HFFc6 (cell line): ENCODE measurements around the gene NBAS. TPM values are rescaled to one million over a fixed set of nuclear protein-coding genes. Genes with fewer than 3 reads are reported as not detected.
"Not testable (repeated sequence)": the region's sequence is repeated elsewhere in the genome, so short reads cannot be mapped to it uniquely, and the experiment has no call there.

Experiments
- DNase-seq: peaks from one replicate; pipeline ENCODE4 v3.0.0-alpha.2; 2018
- H3K27ac Mint-ChIP-seq: 2 replicates; pipeline ENCODE4 v1.8.0; 2020; ENCODE audit warnings: mild to moderate bottlenecking, mixed read lengths
- H3K27me3 Mint-ChIP-seq: 2 replicates; pipeline ENCODE4 v1.8.0; 2021; ENCODE audit warnings: mild to moderate bottlenecking, moderate library complexity, mixed read lengths; ENCODE audit not compliant: insufficient read depth
- H3K36me3 Mint-ChIP-seq: 2 replicates; pipeline ENCODE4 v1.8.0; 2021; ENCODE audit warnings: low read depth, mixed read lengths
- H3K4me1 Mint-ChIP-seq: 2 replicates; pipeline ENCODE4 v1.8.0; 2020; ENCODE audit warnings: low read depth, mixed read lengths
- H3K4me3 Mint-ChIP-seq: 2 replicates; pipeline ENCODE4 v1.8.0; 2020; ENCODE audit warnings: mild to moderate bottlenecking, moderate library complexity, mixed read lengths
- H3K9me3 Mint-ChIP-seq: 2 replicates; pipeline ENCODE4 v1.8.0; 2020; ENCODE audit warnings: mild to moderate bottlenecking, mixed read lengths
- CTCF ChIP-seq: fragments of 200-600 bp; sonication (generic); IDR thresholded peaks from 2 replicates; pipeline ENCODE4 v1.5.0; 2021; ENCODE audit warnings: antibody characterized with exemption, mild to moderate bottlenecking
- total RNA-seq, 6 experiments: library from RNA; stranded (reverse); fragmentation: NEBNext Ultra II Directional; extraction: Animal tissue kit (Norgen Biotek cat#: 25700); gene quantifications; 2 replicates in 1 of 6; 3 replicates in 5 of 6; pipeline ENCODE4 v1.2.3, GENCODE V29; 2021

Gene NBAS
- total RNA-seq, 6 experiments from 2014 or later = 43.5 to 54.0 (median 52.2) TPM

- no peak for DNase-seq
- Mint-ChIP-seq H3K9me3 (peaks cover 6% of the 10 kb centered on the region; the same call in 1 of the 2 replicates), H3K36me3 (peaks cover 18% of the 10 kb centered on the region), H3K27ac (no peak overlapping the region), H3K4me3 (no peak overlapping the region), H3K4me1 (no peaks in the 10 kb centered on the region), H3K27me3 (no peaks in the 10 kb centered on the region; the same call in 1 of the 2 replicates)
- no peak for TF ChIP-seq CTCF
These were observed 111.4 kb downstream of the NBAS start for GRCh38 chr2:15449556-15450236.

DNA sequence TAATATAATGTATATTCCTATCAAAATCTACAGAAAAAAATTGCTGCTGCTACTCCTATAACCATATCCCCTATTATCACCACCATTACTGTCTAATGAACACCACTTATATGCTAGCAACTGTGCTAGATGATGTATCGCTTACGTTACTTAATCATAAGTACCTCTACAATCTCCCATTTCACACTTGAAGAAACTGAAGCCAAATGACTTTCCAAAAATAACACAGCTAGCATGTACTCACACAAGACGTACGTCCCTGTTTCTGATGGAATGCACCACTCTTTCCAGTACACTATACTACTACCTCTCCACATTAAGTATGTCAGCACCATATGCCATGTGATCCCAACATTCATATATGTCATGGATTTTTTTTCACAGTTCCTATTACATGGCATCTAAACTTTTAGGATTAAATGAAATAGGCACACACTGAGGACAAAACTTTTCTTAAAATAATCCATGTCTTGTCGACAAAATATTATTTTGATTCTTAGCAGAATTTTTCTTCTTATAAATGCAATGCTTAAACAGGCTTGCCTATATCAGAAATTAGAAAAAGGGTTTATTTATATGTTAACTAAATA lies 112.8 kb downstream of the NBAS start:
- Mint-ChIP-seq H3K9me3 (peaks cover 6% of the 10 kb centered on the region; the same call in 1 of the 2 replicates), H3K27me3 (no peaks in the 10 kb centered on the region; the same call in 1 of the 2 replicates)
- no peak for DNase-seq

DNA sequence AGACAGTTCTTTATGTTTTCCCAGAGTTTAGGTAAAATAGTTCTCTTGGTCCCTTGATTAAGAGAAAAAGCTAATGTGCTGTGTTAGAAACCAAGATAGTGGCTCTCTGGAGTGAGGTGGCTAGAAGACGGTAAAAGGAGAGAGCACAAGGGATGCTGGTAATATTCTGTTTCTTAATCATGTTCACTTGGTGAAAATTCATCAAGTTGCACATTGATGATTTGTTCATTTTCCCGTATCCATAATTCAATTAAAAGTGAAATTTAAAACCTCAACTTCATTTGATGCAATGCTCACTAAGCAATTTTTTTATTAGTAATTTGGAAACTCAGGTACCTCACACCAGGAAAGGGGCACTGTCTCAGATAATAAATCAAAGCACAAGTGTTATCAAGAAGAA lies 113.8 kb downstream of the NBAS start:
- peaks cover 6% of the 10 kb centered on the region; the same call in 1 of the 2 replicates for H3K9me3 Mint-ChIP-seq
- no peak overlapping the region for H3K4me3 Mint-ChIP-seq
- DNase-seq = no peak
- H3K27ac Mint-ChIP-seq = no peak overlapping the region
- no peak for TF ChIP-seq CTCF
- H3K4me1 Mint-ChIP-seq = no peaks in the 10 kb centered on the region
- H3K27me3 Mint-ChIP-seq = no peaks in the 10 kb centered on the region; the same call in 1 of the 2 replicates
- H3K36me3 Mint-ChIP-seq = peaks cover 16% of the 10 kb centered on the region

More for the DNA sequence above, 112.8 kb downstream of the NBAS start:
- peaks cover 23% of the 10 kb centered on the region for H3K36me3 Mint-ChIP-seq
- H3K27ac Mint-ChIP-seq = no peak overlapping the region
- no peak for TF ChIP-seq CTCF
- no peak overlapping the region for H3K4me3 Mint-ChIP-seq
- no peaks in the 10 kb centered on the region for H3K4me1 Mint-ChIP-seq

- no peak for DNase-seq
- Mint-ChIP-seq H3K9me3 (peaks cover 6% of the 10 kb centered on the region; the same call in 1 of the 2 replicates), H3K36me3 (peaks cover 16% of the 10 kb centered on the region), H3K27ac (no peak overlapping the region), H3K4me3 (no peak overlapping the region), H3K27me3 (no peaks in the 10 kb centered on the region; the same call in 1 of the 2 replicates), H3K4me1 (no peaks in the 10 kb centered on the region)
- no peak for TF ChIP-seq CTCF
These were observed 114.2 kb downstream of the NBAS start for GRCh38 chr2:15446961-15447360.

DNA sequence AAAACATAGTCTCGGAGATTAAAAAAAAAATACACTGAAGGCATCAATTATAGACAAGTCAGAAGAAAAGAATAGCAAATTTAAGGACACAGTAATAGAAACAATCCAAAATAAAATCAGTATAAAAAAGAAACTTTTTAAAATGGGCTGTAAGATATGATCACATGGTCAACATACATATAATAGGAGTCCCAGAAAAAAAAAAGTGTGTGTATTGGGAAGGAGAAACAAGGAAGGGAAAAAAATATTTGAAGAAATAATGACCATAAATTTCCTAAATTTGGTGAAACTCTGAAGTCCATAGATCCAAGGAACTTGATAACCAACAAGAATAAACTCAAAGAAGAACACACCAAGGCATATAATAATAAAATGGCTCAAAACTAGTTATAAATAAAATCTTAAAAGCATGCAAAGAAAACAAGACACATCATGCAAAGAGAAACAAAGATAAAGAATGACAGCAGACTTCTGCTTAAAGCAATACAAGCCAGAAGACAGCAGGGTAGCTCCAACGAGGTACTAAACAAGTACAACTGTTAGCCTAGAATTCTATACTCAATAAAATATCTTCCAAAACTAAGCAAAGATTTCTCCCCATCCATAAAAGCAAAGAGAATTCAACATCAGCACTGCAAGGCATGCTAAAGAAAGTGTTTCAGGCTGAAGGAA lies 115.1 kb downstream of the NBAS start:
- no peaks in the 10 kb centered on the region for H3K4me1 Mint-ChIP-seq
- TF ChIP-seq CTCF = no peak
- no peak overlapping the region for H3K4me3 Mint-ChIP-seq
- peaks cover 16% of the 10 kb centered on the region for H3K36me3 Mint-ChIP-seq
- H3K9me3 Mint-ChIP-seq = peaks cover 6% of the 10 kb centered on the region; the same call in 1 of the 2 replicates
- DNase-seq = no peak
- no peaks in the 10 kb centered on the region for H3K27me3 Mint-ChIP-seq
- no peak overlapping the region for H3K27ac Mint-ChIP-seq

DNA sequence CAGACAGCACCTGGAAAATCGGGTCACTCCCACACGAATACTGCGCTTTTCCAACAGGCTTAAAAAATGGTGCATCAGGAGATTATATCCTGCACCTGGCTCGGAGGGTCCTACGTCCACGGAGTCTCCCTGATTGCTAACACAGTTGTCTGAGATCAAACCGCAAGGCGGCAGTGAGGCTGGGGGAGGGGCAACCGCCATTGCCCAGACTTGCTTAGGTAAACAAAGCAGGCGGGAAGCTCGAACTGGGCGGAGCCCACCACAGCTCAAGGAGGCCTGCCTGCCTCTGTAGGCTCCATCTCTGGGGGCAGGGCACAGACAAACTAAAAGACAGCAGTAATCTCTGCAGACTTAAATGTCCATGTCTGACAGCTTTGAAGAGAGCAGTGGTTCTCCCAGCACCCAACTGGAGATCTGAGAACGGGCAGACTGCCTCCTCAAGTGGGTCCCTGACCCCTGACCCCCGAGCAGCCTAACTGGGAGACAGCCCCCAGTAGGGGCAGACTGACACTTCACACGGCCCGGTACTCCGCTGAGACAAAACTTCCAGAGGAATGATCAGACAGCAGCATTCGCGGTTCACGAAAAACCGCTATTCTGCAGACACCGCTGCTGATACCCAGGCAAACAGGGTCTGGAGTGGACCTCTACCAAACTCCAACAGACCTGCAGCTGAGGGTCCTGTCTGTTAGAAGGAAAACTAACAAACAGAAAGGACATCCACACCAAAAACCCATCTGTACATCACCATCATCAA lies 121.2 kb downstream of the NBAS start:
- not testable (repeated sequence) for H3K9me3 Mint-ChIP-seq, H3K27me3 Mint-ChIP-seq, H3K4me3 Mint-ChIP-seq, H3K36me3 Mint-ChIP-seq, DNase-seq, H3K27ac Mint-ChIP-seq
- H3K4me1 Mint-ChIP-seq = peaks cover 10% of the 10 kb centered on the region

GRCh38 chr2:15439366-15439765 lies 121.8 kb downstream of the NBAS start:
- H3K4me3 Mint-ChIP-seq, H3K27ac Mint-ChIP-seq, H3K9me3 Mint-ChIP-seq, DNase-seq, H3K36me3 Mint-ChIP-seq, H3K27me3 Mint-ChIP-seq: not testable (repeated sequence)
- H3K4me1 Mint-ChIP-seq = peaks cover 10% of the 10 kb centered on the region
